GM19025 (cell line): ENCODE measurements around the gene DAPK2.

ENCODE experiments used
- ATAC-seq: cut with Tn5 transposase; IDR thresholded peaks from one replicate; pipeline ENCODE4 v1.9.1; 2021; ENCODE audit warnings: mild to moderate bottlenecking, low read depth, moderate library complexity; ENCODE audit not compliant: unreplicated experiment

Gene DAPK2

DNA sequence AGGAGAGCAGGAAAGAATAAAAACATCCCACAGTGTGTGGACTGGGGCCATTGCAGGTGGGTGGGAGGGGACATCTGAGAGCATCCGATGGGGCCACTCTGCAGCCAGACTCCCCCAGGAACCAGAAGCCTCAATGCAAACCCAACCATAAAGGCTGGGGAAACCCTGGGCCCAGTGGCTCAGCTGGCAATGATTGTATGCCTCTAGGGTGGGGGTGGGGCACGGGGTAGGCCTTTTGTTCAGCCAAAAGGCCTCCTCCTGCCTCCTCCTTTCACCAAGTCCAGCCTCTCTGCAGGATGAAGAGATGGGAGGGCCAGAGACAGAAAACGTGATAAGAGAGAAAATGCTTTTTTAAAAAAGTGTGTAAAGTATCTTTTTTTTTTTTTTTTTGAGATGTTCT lies 167.1 kb downstream of the DAPK2 start:
- no peak for ATAC-seq

GRCh38 chr15:63877713-63878271 lies 168.5 kb downstream of the DAPK2 start:
- no peak for ATAC-seq

- no peak for ATAC-seq
Observed at GRCh38 chr15:63876085-63876662, 170.1 kb downstream of the DAPK2 start.

- ATAC-seq, result no peak
Observed at GRCh38 chr15:63874616-63875015, 171.7 kb downstream of the DAPK2 start.

- no peak for ATAC-seq
Observed at GRCh38 chr15:63872759-63873510, 173.3 kb downstream of the DAPK2 start.

GRCh38 chr15:63870487-63871209 lies 175.6 kb downstream of the DAPK2 start:
- no peak for ATAC-seq

DNA sequence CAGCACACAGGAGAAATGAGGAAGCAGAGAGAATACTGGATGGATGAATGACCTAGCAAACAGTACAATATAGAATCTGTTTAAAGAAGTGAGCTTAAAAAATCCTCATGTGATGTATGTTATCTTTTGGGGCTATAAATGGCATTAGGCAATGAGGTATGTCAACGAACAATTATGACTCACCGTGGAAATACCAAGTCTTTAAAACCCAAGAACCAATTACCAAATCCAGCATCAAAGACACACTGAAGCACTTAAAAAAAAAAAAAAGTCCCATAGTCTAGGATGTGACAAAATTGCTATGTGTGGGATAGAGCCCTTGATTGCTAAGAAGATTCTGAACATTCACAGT lies 176.3 kb downstream of the DAPK2 start:
- ATAC-seq, result no peak

GRCh38 chr15:63869371-63870042 lies 176.8 kb downstream of the DAPK2 start:
- ATAC-seq, result no peak

DNA sequence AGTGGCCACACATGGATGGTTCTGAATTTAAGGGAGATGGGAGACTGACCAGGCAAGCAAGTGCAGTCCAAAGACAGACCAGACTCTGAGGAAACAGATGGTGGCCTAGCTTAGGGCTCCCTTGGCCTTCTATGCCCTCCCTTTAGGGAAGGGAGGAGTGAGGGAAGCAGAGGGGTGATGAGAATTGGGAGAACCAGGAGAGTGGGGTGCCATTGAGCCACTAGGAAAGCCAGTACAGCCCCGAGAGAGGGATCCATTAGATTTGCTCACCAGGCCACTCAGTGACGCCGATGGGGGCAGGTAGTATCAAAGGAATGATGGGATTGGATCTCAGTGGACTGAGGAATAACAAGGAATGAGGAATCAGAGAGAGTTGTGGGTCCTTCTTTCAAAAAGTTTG lies 182.1 kb downstream of the DAPK2 start:
- no peak for ATAC-seq

DNA sequence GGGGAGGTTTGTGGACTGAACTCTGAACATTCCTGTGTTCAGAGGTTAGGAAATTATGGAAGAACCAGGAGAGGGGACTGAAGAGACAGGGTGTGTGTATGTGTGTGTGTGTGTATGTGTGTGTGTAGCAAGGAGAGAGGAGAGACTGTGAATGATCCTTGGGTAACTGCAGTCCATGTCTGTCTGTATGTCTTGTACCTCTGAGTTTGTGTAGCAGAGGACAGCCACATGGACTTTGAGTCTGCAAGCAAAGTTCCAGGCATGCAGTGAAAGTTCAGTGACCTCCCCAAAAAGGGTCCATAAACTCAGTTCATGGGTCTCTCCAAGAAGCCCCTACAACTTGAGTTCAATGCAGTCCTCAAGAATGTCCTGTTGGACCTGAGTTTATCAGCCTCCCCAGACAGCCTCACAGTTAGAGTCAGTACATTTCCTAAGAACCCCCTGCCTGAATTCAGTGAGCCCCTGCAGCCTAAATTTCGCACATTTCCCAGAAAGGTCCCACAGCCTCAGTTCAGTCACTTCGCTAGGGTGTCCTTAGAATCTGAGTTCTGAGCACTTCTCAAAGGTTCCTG lies 184.3 kb downstream of the DAPK2 start:
- ATAC-seq, result no peak

- no peak for ATAC-seq
Observed at GRCh38 chr15:63860555-63860954, 185.7 kb downstream of the DAPK2 start.

GRCh38 chr15:63860155-63860554 lies 186.1 kb downstream of the DAPK2 start:
- ATAC-seq, result no peak

- ATAC-seq, result no peak
Observed at GRCh38 chr15:63858881-63859280, 187.4 kb downstream of the DAPK2 start.

- no peak for ATAC-seq
Observed at GRCh38 chr15:63858448-63858847, 187.8 kb downstream of the DAPK2 start.

DNA sequence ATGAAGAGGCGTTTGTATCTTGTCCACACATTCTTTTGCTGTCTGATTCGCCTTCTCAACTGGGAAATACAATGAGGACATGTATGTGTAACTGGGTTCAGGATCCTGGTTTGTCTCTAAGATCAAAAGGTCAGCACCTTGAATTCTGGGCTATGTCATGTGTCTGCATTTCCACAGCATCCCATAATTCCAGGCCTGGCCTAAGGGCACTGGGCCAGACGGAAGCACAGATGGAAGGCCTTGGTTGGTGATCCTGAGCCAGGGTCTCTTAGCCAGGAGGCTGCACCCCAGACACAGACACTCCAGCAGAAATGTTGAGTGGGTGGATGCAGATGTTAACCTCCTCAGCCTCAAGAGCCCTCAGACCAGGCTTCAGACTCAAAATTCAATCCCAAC lies 188.8 kb downstream of the DAPK2 start:
- ATAC-seq, result no peak
